A549 (cell line): Measurements from ENCODE around the gene SLC25A26. TPM values are rescaled to one million over a fixed set of nuclear protein-coding genes. Genes with fewer than 3 reads are reported as not detected.

Experiments
- ATAC-seq, 2 experiments: fragments of 200-7000 bp in 1 of 2; fragments of >200 bp in 1 of 2; cut with Nextera tagmentation in 1 of 2; cut with Tn5 transposase in 1 of 2; 3 replicates each; pipeline versions ENCODE4 v1.8.0 to v1.9.1; 2018 to 2020; ENCODE audit warnings: mild to moderate bottlenecking in 1 of 2, moderate library complexity in 1 of 2
- CTCF ChIA-PET: fragments of 300-600 bp; sonication (Branson Sonifier 250); formaldehyde crosslinking; extraction: SDS; loops from one replicate; lab custom pipeline; 2021; ENCODE audit warnings: antibody characterized with exemption, inconsistent platforms; lab: Yijun Ruan, JAX
- POLR2A ChIA-PET: fragments of 350-600 bp; formaldehyde crosslinking; extraction: SDS; loops from one replicate; lab custom pipeline; 2021; ENCODE audit warnings: antibody characterized with exemption, inconsistent platforms; lab: Yijun Ruan, JAX
- DNase-seq, 2 experiments: peaks; one replicate each; pipeline versions ENCODE4 v3.0.0 to v3.0.0-alpha.2; 2011 to 2016; ENCODE audit warnings: low read depth in 1 of 2, low spot score in 1 of 2
- FAIRE-seq: peaks from 2 replicates; lab custom pipeline; 2011; peaks lifted over from hg19 to GRCh38; lab: Jason Lieb, UNC
- H3K27ac ChIP-seq, 2 experiments: fragments of >200 bp; sonication (Bioruptor Twin); formaldehyde crosslinking; 3 replicates each; pipeline ENCODE4 v1.5.1; 2016 to 2017
- H3K4me1 ChIP-seq: fragments of >200 bp; sonication (Bioruptor Twin); formaldehyde crosslinking; 3 replicates; pipeline ENCODE4 v1.6.1; 2016
- H3K4me2 ChIP-seq: fragments of >200 bp; sonication (Bioruptor Twin); formaldehyde crosslinking; 3 replicates; pipeline ENCODE4 v1.6.1; 2016
- H3K4me3 ChIP-seq: fragments of >200 bp; sonication (Bioruptor Twin); formaldehyde crosslinking; 3 replicates; pipeline ENCODE4 v1.5.1; 2016
- H3K9me3 ChIP-seq: fragments of >200 bp; sonication (Bioruptor Twin); formaldehyde crosslinking; 3 replicates; pipeline ENCODE4 v1.6.1; 2016
- CEBPB ChIP-seq, 2 experiments: fragments of >200 bp in 1 of 2; sonication (Bioruptor Twin) in 1 of 2; formaldehyde crosslinking in 1 of 2; IDR thresholded peaks; 2 replicates each; pipeline ENCODE4 v1.6.1; 2012 to 2016
- CHD2 ChIP-seq: fragments of 150-350 bp; IDR thresholded peaks from 2 replicates; pipeline ENCODE4 v1.6.1; 2014; ENCODE audit warnings: low read length; ENCODE audit not compliant: partially characterized antibody
- E2F6 ChIP-seq: IDR thresholded peaks from 2 replicates; pipeline ENCODE4 v1.6.1; 2012; ENCODE audit warnings: low read depth, borderline replicate concordance
- ELK1 ChIP-seq: fragments of 150-350 bp; IDR thresholded peaks from 2 replicates; pipeline ENCODE4 v1.6.1; 2014; ENCODE audit warnings: low read depth, mild to moderate bottlenecking, low read length
- ESRRA ChIP-seq: fragments of 150-350 bp; IDR thresholded peaks from 2 replicates; pipeline ENCODE4 v1.6.1; 2014; ENCODE audit warnings: mild to moderate bottlenecking, low read length, borderline replicate concordance
- FOSL2 ChIP-seq, 2 experiments: fragments of 450-650 bp in 1 of 2; fragments of >200 bp in 1 of 2; sonication (Bioruptor Twin) in 1 of 2; formaldehyde crosslinking; IDR thresholded peaks; 2 replicates each; pipeline versions ENCODE4 v1.5.0 to v1.6.1; 2016 to 2020; ENCODE audit warnings: mild to moderate bottlenecking in 1 of 2, moderate library complexity in 1 of 2
- HMGXB4 ChIP-seq: fragments of 250-450 bp; sonication (Bioruptor Pico); IDR thresholded peaks from 2 replicates; pipeline ENCODE4 v1.5.0; 2021; ENCODE audit warnings: mild to moderate bottlenecking, moderate library complexity, borderline replicate concordance
- HOXA7 ChIP-seq: fragments of 250-450 bp; sonication (Bioruptor Pico); IDR thresholded peaks from 2 replicates; pipeline ENCODE4 v1.5.0; 2020; ENCODE audit warnings: mild to moderate bottlenecking, moderate library complexity
- HOXB5 ChIP-seq: fragments of 250-450 bp; sonication (Bioruptor Pico); IDR thresholded peaks from 2 replicates; pipeline ENCODE4 v1.5.0; 2020; ENCODE audit warnings: mild to moderate bottlenecking, moderate library complexity
- MAX ChIP-seq: IDR thresholded peaks from 2 replicates; pipeline ENCODE4 v1.6.1; 2012
- MAZ ChIP-seq: fragments of 150-350 bp; IDR thresholded peaks from 2 replicates; pipeline ENCODE4 v1.6.1; 2014; ENCODE audit warnings: antibody characterized with exemption, low read depth, low read length, borderline replicate concordance
- MYC ChIP-seq: IDR thresholded peaks from 2 replicates; pipeline ENCODE4 v1.6.1; 2012; ENCODE audit warnings: mild to moderate bottlenecking, inconsistent platforms, low read length, improper control_type of control experiment, borderline replicate concordance
- NFE2L2 ChIP-seq: fragments of 150-350 bp; conservative IDR thresholded peaks from 2 replicates; pipeline ENCODE4 v1.6.1; 2014; ENCODE audit warnings: low read length
- NPAS2 ChIP-seq: fragments of 250-450 bp; sonication (Bioruptor Pico); IDR thresholded peaks from 2 replicates; pipeline ENCODE4 v1.8.0; 2022; ENCODE audit warnings: mild to moderate bottlenecking, moderate library complexity, borderline replicate concordance
- PBX3 ChIP-seq: IDR thresholded peaks from 2 replicates; pipeline ENCODE4 v1.6.1; 2012
- PHF8 ChIP-seq: fragments of 200-600 bp; sonication (generic); IDR thresholded peaks from 2 replicates; pipeline ENCODE4 v1.6.1; 2016; ENCODE audit warnings: low read depth, mild to moderate bottlenecking, antibody characterized with exemption, moderate library complexity, borderline replicate concordance
- POLR2AphosphoS2 ChIP-seq: conservative IDR thresholded peaks from 2 replicates; pipeline ENCODE4 v1.6.1; 2012; ENCODE audit warnings: low read length, improper control_type of control experiment, inconsistent platforms
- RCOR1 ChIP-seq: fragments of 150-350 bp; IDR thresholded peaks from 2 replicates; pipeline ENCODE4 v1.6.1; 2014; ENCODE audit warnings: antibody characterized with exemption, low read length, low read depth
- RNF2 ChIP-seq: fragments of 200-600 bp; sonication (generic); IDR thresholded peaks from 2 replicates; pipeline ENCODE4 v1.6.1; 2016; ENCODE audit warnings: low read depth, mild to moderate bottlenecking, antibody characterized with exemption, moderate library complexity, borderline replicate concordance
- SREBF2 ChIP-seq: fragments of 450-650 bp; IDR thresholded peaks from 2 replicates; pipeline ENCODE4 v1.6.1; 2014; ENCODE audit warnings: mild to moderate bottlenecking, moderate library complexity
- TFCP2L1 ChIP-seq: fragments of 250-450 bp; sonication (Bioruptor Pico); IDR thresholded peaks from 2 replicates; pipeline ENCODE4 v1.5.0; 2021; ENCODE audit warnings: mild to moderate bottlenecking
- ZFP36 ChIP-seq: fragments of 450-650 bp; IDR thresholded peaks from 2 replicates; pipeline ENCODE4 v1.6.1; 2014; ENCODE audit warnings: borderline replicate concordance; ENCODE audit not compliant: partially characterized antibody
- ZNF302 ChIP-seq: fragments of 250-450 bp; sonication (Bioruptor Pico); IDR thresholded peaks from 2 replicates; pipeline ENCODE4 v1.9.0; 2021; ENCODE audit warnings: inconsistent platforms, mild to moderate bottlenecking, moderate library complexity
- WGBS: methylation state at CpG from one replicate; pipeline ENCODE4 v1.1.6; 2017; ENCODE audit errors: missing lambda C conversion rate; 5-methylcytosine and 5-hydroxymethylcytosine counted together
- polyA plus RNA-seq, 4 experiments: library from polyadenylated mRNA; depleted of rRNA in 3 of 4; stranded (reverse); fragments of >200 nt; fragmentation: RNase III in 1 of 4; extraction: RNeasy Plus Mini Kit Qiagen cat#74134 plus additional on column Dnase treatment in 1 of 4; gene quantifications; 2 replicates in 3 of 4; 3 replicates in 1 of 4; pipeline ENCODE4 v1.2.3, GENCODE V29; 2011 to 2017

The SLC25A26 gene
- polyA plus RNA-seq, 2 of the 4 experiments (the other 2 are of a cell fraction), result 13.0 to 30.5 TPM

DNA sequence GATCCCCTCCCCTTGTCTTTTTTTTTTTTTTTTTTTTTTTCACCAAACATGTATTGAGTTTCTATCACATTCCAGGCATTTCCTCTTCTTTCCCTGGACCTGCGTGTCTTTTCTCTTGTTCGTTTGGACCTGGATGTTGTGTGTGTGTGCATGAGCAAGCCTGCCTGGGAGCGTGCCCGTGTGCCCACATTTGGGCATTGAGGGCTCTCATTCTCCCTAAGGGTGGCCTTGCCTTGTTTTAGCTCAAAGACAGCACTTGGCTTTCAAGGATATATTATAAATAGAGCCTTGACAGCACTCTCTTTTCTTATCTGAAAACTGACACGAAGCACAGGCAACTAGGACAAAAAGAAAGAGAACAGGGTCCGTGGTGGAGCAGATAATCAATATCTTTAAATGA is 39.0 kb upstream of the SLC25A26 start:
- H3K4me3 ChIP-seq, result no peak overlapping the region
- ATAC-seq (no peak), DNase-seq (no peak), FAIRE-seq (no peak)
- no peaks in the 10 kb centered on the region for H3K4me1 ChIP-seq
- WGBS, result 43% methylated on average over 6 of the region's 6 CpGs
- no peak overlapping the region for H3K27ac ChIP-seq
- no peak for TF ChIP-seq POLR2AphosphoS2
- TF ChIP-seq ZNF302 (CRISPR knock-in tag), result no peak
- no peak for TF ChIP-seq PBX3
- TF ChIP-seq ESRRA, result no peak
- no peak for TF ChIP-seq ELK1
- TF ChIP-seq ZFP36, result no peak
- no peak for TF ChIP-seq FOSL2 (IDR thresholded peaks at IDR 0.05)
- TF ChIP-seq FOSL2 (CRISPR knock-in tag; IDR thresholded peaks at IDR 0.05), result no peak
- no peak for TF ChIP-seq MYC
- TF ChIP-seq E2F6, result no peak
- CTCF ChIA-PET, result no interaction called here
- POLR2A ChIA-PET, result no interaction called here
- H3K4me2 ChIP-seq, result no peak overlapping the region
- no peaks in the 10 kb centered on the region for H3K9me3 ChIP-seq

DNA sequence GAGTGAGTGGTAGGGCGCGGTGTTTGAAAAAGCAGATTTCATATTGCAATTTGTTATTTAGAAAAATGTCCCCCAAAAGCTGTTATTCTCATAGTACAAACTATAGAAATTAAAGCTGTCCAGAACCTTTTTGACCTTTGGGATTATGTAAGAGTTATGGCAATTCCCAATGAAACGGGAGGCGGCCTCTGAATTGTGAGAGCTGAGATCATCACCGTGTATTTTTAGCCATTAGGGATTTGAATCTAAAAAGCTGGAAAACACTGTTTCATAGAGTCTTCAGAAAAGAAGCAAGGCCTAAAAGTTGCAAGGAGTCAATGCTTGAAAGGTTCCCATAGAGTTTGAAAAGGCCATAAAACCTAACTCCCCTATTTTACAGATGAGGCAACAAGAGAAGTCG is 38.6 kb upstream of the SLC25A26 start:
- no peaks in the 10 kb centered on the region for H3K4me1 ChIP-seq
- DNase-seq, result no peak
- POLR2A ChIA-PET, result no interaction called here
- CTCF ChIA-PET, result no interaction called here
- no peaks in the 10 kb centered on the region for H3K9me3 ChIP-seq
- no peak for ATAC-seq
- 77% methylated on average over 6 of the region's 6 CpGs for WGBS
- TF ChIP-seq HOXB5, result no peak
- TF ChIP-seq MYC, result no peak
- no peak for TF ChIP-seq NFE2L2
- TF ChIP-seq CHD2, result no peak
- TF ChIP-seq HOXA7 (CRISPR knock-in tag), result no peak
- TF ChIP-seq MAX, result no peak
- no peak for TF ChIP-seq NPAS2 (CRISPR knock-in tag)
- no peak for TF ChIP-seq MAZ
- no peak for TF ChIP-seq HMGXB4 (CRISPR knock-in tag)
- TF ChIP-seq RNF2, result no peak
- no peak for TF ChIP-seq PHF8
- no peak for TF ChIP-seq RCOR1
- TF ChIP-seq CEBPB (IDR thresholded peaks at IDR 0.05), result no peak
- TF ChIP-seq SREBF2, result no peak
- no peak for TF ChIP-seq TFCP2L1 (CRISPR knock-in tag)
- no peak overlapping the region for H3K4me2 ChIP-seq
- no peak overlapping the region for H3K4me3 ChIP-seq
- FAIRE-seq, result no peak
- H3K27ac ChIP-seq, result no peak overlapping the region
